Measurements from ENCODE around the gene MCUR1. TPM values are rescaled to one million over a fixed set of nuclear protein-coding genes. Genes with fewer than 3 reads are reported as not detected.
"Not testable (repeated sequence)": the region's sequence is repeated elsewhere in the genome, so short reads cannot be mapped to it uniquely, and the experiment has no call there.

The MCUR1 gene, protein sequence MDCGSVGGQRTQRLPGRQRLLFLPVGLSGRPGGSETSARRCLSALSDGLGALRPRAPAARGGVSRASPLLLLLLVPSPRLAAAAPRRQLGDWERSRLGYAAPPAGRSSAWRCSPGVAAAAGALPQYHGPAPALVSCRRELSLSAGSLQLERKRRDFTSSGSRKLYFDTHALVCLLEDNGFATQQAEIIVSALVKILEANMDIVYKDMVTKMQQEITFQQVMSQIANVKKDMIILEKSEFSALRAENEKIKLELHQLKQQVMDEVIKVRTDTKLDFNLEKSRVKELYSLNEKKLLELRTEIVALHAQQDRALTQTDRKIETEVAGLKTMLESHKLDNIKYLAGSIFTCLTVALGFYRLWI
- 24.9 and 25.2 TPM in 2 replicates for total RNA-seq
- long read RNA-seq, full-length matches to known transcripts: 2 of 7 reads
- long read RNA-seq, partial matches to known transcripts: 0 of 7 reads
- long read RNA-seq, other reads (novel, unspliced or antisense): 5 of 7 reads

DNA sequence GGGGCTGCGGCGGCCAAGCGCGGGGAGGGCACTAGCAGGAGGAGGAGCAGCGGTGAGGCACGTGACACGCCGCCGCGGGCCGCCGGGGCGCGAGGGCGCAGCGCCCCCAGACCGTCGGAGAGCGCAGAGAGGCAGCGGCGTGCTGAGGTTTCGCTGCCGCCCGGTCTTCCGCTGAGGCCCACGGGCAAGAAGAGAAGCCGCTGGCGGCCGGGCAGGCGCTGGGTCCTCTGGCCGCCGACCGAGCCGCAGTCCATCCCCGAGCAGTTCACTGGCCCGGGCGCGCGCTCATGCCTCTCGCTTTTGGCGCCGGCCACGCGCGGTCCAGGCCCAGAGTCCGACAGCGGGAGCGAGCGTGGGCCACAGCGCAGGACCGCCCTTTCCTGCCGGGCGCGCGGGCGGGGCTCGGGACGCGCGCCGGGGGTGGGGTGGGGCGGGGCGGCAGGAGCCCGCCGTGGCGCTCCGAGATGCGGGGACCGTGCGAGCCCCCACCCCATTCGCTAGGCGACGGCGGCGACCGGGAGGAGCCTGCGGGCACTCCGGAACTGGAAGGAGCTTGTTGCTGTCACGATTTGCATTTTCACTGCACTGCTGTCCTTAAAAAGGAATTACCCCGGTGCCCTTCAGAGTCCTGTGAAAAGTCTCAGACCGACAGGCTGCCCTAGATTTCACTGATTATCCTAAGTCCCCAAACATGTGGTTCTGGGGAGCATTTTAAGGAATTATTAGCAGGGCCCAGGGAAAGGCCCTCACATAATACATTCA is at the start of gene MCUR1:
Gene MCUR1, minus strand, starts transcription at position 382 of the 762 bp plus-strand sequence. Its CDS starts 128 bp downstream, at position 254.
- Mint-ChIP-seq H3K27ac (ENCODE audit: unreplicated experiment) (peak within 1 kb of the TSS; percentile 96), H3K4me3 (peak within 1 kb of the TSS; percentile 99), H3K27me3 (ENCODE audit: low read depth) (no peaks in the 10 kb centered on the region), H3K4me1 (peaks cover 46% of the 10 kb centered on the region), H3K9me3 (no peaks in the 10 kb centered on the region), H3K36me3 (ENCODE audit: low read depth) (no peaks in the 10 kb centered on the region)
- TF ChIP-seq, protein P1, sequence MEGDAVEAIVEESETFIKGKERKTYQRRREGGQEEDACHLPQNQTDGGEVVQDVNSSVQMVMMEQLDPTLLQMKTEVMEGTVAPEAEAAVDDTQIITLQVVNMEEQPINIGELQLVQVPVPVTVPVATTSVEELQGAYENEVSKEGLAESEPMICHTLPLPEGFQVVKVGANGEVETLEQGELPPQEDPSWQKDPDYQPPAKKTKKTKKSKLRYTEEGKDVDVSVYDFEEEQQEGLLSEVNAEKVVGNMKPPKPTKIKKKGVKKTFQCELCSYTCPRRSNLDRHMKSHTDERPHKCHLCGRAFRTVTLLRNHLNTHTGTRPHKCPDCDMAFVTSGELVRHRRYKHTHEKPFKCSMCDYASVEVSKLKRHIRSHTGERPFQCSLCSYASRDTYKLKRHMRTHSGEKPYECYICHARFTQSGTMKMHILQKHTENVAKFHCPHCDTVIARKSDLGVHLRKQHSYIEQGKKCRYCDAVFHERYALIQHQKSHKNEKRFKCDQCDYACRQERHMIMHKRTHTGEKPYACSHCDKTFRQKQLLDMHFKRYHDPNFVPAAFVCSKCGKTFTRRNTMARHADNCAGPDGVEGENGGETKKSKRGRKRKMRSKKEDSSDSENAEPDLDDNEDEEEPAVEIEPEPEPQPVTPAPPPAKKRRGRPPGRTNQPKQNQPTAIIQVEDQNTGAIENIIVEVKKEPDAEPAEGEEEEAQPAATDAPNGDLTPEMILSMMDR (conservative IDR thresholded peaks at IDR 0.05): no peak
- DNase-seq (ENCODE audit: low read depth, low spot score): peak; percentile 67

DNA sequence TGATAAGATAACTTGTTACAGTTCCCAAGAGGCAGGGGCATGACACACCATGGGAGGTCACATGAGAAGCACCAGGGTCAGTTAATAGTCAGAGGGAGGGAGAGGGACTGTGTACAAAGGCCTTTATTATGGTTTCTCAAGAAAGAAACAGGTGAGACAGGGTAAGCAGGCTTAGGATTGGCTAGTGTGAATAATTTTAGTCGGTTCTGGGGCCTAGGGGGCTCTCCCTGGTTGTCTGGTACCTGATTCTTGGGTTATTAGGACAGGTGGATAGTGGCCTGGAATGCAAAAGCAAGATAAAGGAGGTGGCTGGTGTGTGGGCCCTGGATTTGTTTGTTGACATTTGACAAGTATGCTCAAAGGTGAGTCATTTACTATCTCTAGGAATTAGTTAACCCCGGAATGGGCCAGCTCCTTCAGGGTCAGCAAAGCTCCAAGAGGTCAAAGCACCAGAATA is 49.4 kb upstream of the MCUR1 start:
- DNase-seq (ENCODE audit: low read depth, low spot score): no peak
- TF ChIP-seq, protein P1 (conservative IDR thresholded peaks at IDR 0.05): no peak
- H3K27ac Mint-ChIP-seq (ENCODE audit: unreplicated experiment): no peak overlapping the region
- H3K36me3 Mint-ChIP-seq (ENCODE audit: low read depth): no peaks in the 10 kb centered on the region
- no peaks in the 10 kb centered on the region for H3K9me3 Mint-ChIP-seq
- H3K4me1 Mint-ChIP-seq: peaks cover 4% of the 10 kb centered on the region
- no peaks in the 10 kb centered on the region for H3K27me3 Mint-ChIP-seq (ENCODE audit: low read depth)
- H3K4me3 Mint-ChIP-seq: no peak overlapping the region

DNA sequence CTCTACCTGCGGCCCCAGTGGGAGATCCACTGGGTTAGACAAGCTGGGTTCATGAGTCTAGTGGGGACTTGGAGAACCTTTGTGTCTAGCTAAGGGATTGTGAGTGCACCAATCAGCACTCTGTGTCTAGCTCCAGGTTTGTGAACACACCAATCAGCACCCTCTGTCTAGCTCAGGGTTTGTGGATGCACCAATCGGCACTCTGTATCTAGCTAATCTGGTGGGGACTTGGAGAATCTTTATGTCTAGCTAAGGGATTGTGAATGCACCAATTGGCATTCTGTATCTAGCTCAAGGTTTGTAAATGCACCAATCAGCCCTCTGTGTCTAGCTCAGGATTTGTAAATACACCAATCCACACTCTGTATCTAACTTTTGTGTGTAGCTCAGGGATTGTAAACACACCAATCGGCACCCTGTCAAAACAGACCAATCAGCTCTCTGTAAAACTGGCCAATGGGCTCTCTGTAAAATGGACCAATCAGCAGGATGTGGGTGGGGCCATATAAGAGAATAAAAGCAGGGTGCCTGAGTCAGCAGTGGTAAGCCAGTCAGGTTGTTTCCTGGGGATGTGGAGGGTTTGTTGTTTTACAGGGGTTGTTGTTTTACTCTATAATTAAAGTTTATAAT is 46.3 kb upstream of the MCUR1 start:
- H3K4me1 Mint-ChIP-seq; H3K36me3 Mint-ChIP-seq (ENCODE audit: low read depth); H3K4me3 Mint-ChIP-seq; DNase-seq (ENCODE audit: low read depth, low spot score); H3K9me3 Mint-ChIP-seq; H3K27ac Mint-ChIP-seq (ENCODE audit: unreplicated experiment); H3K27me3 Mint-ChIP-seq (ENCODE audit: low read depth): not testable (repeated sequence)

DNA sequence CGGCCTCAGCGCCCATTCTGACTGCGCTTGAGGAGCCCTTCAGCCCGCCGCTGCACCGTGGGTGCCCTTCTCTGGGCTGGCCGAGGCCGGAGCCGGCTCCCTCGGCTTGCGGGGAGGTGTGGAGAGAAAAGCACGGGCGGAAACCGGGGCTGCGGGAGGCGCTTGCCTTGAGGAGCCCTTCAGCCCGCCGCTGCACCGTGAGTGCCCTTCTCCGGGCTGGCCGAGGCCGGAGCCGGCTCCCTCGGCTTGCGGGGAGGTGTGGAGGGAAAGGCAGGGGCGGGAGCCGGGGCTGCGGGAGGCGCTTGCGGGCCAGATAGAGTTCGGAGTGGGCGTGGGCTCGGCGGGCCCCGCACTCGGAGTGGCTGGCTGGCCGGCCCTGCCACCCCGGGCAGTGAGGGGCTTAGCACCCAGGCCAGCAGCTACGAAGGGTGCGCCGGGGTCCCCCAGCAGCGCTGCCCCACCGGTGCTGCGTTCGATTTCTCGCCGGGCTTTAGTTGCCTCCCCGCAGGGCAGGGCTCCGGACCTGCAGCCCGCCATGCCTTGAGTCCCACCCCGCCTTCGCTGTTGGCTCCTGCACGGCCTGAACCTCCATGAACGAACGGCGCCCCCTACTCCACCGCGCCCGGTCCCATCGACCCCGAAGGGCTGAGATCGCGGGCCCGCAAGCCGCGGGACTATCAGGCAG is 45.7 kb upstream of the MCUR1 start:
- no peak for DNase-seq (ENCODE audit: low read depth, low spot score)
- H3K4me3 Mint-ChIP-seq: no peak overlapping the region
- peaks cover 4% of the 10 kb centered on the region for H3K9me3 Mint-ChIP-seq
- TF ChIP-seq, protein P1 (conservative IDR thresholded peaks at IDR 0.05): no peak
- no peak overlapping the region for H3K27ac Mint-ChIP-seq (ENCODE audit: unreplicated experiment)
- H3K27me3 Mint-ChIP-seq (ENCODE audit: low read depth): no peaks in the 10 kb centered on the region
- H3K36me3 Mint-ChIP-seq (ENCODE audit: low read depth): peaks cover 3% of the 10 kb centered on the region
- H3K4me1 Mint-ChIP-seq: peaks cover 4% of the 10 kb centered on the region

DNA sequence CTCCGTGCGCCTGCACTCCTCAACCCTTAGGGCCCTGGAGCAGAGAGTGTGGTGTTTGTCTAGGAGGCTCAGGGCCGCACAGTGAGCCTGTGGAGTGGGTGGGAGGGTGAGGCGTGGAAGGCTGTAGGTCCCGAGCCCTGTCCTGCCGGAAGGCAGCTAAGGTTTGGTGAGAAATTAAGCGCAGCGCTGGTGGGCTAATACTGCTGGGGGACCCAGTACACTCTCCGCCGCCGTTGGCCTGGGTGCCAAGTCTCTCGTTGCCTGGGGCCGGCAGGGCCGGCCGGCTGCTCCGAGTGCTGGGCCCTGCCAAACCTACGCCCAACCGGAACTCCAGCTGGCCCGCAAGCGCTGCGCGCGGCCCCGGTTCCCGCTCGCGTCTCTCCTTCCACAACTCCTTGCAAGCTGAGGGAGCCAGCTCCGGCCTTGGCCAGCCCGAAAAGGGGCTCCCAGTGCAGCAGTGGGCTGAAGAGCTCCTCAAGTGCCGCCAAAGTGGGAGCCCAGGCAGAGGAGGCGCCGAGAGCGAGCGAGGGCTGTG is 40.4 kb upstream of the MCUR1 start:
- TF ChIP-seq, protein P1 (conservative IDR thresholded peaks at IDR 0.05): no peak
- DNase-seq (ENCODE audit: low read depth, low spot score): no peak
- Mint-ChIP-seq H3K4me1 (no peaks in the 10 kb centered on the region), H3K27ac (ENCODE audit: unreplicated experiment) (no peak overlapping the region), H3K27me3 (ENCODE audit: low read depth) (no peaks in the 10 kb centered on the region), H3K9me3 (peaks cover 6% of the 10 kb centered on the region), H3K4me3 (no peak overlapping the region), H3K36me3 (ENCODE audit: low read depth) (peaks cover 3% of the 10 kb centered on the region)
